Right hindlimb (tissue), 1 donor: ENCODE measurements around the gene INTU.
"Not testable (repeated sequence)": the region's sequence is repeated elsewhere in the genome, so short reads cannot be mapped to it uniquely, and the experiment has no call there.

Experiments used
- DNase-seq: peaks from one replicate; pipeline ENCODE4 v3.0.0-alpha.2; 2018

INTU gene

DNA sequence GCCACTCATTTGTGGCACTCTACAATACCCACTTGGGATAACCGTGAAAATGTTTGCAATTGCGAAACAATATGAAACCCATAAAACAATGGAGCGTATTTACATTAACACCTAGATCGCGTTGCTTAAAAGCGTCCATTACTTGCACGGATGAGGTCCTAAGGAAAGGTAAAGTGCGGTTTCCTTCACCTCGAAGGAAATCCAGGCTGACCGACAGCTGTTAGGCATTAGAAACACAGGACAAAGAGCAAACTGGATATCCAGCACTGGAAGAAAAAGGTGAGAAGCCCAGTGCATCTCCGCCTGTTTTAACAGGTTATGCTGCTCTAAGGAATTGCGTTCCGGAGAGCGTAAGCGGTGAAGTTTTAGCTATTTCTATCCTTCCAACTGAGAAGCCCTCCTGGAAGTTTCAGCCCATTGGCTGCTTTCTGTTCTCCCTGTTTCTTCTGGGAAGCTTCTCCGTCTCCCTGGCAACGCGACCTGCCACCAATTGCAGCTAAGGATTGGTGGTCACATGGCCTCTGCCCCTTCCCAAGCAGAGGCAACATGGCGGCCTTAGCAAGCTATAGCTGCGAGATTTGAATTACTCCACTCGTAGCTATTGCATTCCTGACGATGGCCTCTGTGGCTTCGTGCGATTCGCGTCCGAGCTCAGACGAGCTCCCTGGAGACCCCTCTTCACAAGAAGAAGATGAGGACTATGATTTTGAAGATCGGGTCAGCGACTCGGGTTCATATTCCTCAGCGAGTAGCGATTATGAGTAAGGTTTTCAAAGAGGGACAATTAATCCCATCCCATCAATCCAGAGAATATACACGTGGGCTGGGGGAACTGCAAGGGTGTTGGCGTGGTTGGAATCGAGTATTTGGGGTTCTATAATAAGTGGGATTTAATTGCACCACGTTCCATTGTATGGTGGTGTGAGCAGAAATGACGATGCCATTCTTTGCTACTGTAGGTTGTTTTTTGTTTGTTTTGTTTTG, at the start of gene INTU:
Gene INTU (plus strand): TSS at position 538 of the 984 bp plus-strand sequence. CDS start 78 bp downstream, at position 616.
- DNase-seq: peak; percentile 97

DNA sequence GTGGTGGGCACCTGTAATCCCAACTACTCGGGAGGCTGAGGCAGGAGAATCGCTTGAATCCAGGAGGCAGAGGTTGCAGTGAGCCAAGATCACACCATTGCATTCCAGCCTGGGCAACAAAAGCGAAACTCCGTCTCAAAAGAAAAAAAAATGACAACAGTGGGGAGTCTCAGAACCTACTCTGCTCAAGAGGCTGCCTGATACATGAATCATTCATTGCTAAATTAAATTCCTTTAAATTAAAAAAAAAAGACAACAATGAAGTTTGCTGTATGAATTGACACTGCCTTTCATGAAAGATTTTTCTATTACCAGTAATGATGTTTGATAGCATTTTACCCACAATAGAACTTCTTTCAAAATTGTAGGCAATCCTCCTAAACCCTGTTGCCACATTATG, 46.3 kb upstream of the INTU start:
- DNase-seq: not testable (repeated sequence)

DNA sequence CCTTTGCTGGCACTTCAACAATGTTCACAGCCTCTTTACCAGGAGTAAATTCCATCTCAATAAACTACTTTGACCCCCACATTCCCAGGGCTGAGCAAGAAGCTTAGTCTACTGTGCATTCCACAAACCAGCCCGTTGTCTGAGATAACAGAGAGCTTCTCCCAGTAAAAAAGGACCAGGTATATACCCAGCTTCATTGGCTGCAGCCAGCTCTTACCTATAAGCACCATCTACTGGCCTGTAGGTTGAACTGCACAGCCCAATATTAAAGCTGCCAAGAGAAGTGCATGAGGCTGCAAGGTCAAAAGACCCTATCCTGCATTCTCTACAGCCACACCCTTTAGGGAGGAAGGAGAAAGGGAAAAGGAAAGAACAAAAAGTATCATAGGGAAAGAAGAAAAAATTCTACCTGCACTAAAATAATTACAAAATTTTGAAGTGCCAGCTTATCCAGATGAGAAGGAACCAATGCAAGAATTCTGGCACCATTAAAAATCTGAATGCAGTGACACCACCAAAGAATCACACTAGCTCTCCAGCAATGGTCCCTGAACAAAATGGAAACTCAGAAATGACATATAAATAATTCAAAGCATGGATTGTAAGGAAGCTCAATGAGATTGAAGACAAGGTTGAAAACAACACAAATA, 45.7 kb upstream of the INTU start:
- no peak for DNase-seq

DNA sequence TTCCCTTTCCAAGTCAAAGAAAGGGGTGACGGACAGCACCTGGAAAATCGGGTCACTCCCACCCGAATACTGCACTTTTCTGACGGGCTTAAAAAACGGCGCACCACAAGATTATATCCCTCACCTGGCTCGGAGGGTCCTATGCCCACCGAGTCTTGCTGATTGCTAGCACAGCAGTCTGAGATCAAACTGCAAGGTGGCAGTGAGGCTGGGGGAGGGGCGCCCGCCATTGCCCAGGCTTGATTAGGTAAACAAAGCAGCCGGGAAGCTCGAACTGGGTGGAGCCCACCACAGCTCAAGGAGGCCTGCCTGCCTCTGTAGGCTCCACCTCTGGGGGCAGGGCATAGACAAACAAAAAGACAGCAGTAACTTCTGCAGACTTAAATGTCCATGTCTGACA, 43.6 kb upstream of the INTU start:
- DNase-seq: not testable (repeated sequence)

DNA sequence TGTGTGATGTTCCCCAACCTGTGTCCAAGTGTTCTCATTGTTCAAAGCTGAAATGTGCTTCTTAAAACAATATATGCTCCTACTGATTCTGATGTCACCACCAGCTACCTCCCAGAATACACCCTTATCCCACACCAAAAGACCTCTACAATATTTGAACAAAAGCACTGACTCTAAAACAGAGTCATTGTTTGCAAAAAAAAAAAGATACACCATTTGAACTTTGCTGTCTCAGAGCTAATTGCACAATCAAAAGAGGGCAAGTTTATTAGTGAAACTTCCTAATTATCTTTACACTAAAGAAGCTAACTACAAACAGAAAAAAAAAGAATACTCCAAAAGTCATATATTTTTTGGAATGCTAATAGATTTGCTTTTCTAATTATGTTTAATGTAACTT, 34.1 kb upstream of the INTU start:
- DNase-seq: no peak

DNA sequence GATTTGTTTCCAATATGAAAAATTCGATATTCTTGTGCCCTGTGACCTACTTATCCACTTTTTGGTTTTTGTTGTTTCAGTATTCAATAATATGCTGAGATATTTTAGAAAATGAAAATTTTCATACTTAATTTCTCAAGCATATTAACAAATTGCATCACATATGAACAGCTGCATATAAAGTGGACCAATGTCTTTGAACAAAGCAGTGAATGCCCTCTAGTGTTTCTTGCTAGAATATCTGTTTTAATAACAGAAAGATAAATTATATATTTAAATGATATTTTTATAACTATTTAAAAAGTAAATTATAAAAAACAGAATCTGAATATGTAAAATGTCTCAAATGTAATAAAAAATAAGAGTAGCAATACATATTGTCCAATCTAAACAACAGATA, 31.7 kb upstream of the INTU start:
- no peak for DNase-seq

DNA sequence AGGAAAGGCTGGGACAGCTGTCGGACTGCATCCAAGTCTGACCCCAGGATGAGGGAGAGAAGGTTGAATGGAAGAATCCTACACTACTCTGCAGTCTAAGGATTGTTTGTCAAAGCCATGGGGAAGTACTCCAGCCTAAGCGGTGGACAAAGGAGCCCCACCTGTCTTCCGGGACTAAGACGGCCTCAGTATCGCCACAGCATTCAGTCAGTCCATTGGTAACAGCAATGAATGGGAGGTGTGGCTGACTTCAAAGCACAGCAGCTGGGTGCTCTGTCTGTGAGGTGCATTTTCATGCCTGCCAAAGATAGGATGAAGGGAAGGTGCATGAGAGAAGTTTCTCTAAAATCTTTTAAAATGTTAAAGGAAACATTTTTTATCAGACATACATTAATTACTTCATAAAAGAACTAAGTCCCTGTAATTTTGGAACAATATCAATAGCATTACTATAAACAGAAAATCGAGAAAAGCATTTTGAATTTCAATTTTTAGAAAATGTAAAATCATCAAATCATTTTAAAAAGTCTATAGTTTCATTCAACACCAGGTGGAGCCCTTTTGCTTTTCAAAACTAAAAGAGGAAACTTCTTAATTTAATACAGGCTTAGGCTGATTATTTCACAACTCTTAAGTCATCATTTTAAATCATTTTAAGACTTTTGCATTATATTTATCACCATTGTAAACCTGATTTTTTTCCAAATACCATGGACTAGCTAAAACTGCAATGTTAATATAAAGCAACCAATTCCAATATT, 27.6 kb upstream of the INTU start:
- no peak for DNase-seq

DNA sequence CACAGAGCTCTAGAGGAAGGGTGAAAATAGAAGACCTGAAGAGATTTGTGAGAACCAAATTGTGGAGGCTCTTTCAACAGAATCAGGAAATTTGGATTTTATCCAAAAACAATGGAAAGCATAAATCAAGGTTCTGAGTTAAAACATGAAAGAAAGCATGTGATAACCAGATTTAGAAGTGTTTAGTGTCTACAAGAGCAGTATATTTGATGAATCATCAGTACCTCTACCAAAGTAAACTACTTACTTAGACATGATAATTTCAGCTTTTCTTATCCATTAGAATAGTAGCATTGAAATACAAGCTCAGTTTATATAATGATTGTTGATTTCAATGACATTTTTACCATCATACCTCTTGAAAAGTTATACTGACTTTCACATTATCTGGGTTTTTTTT, 25.9 kb upstream of the INTU start:
- DNase-seq: no peak

DNA sequence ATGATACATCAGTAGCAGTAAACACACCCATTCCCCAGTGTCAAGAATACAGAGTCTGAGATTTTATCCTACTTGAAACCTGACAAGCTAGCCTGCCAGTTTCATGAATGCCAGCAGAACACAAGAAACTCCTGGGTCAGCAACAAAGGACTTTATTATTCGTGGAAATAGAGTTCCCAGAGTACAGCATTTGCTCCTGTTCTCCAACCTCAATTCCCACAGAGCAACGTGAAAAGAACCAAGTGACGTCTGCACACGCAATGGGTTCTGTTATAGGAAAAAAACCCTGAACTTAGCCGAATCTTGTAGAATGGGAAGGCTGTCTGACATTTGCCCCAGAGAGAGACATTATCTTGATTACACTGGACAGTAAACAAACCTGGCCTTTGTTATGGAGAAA, 23.3 kb upstream of the INTU start:
- no peak for DNase-seq

DNA sequence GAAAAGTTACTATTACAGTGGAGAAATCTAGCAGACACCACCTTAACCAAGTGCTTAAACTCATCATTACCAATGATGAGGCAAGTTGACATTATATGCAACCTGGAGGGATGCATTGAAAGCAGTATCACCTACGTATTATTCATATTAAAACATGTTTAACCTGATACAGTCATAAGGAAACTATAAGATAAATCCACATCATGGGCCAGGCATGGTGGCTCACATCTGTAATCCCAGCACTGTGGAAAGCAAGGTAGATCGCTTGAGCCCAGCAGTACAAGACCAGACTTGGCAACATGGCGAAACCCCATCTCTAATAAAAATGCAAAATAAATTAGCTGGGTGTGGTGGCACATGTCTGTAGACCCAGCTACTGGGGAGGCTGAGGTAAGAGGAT, 22.3 kb upstream of the INTU start:
- DNase-seq: no peak

DNA sequence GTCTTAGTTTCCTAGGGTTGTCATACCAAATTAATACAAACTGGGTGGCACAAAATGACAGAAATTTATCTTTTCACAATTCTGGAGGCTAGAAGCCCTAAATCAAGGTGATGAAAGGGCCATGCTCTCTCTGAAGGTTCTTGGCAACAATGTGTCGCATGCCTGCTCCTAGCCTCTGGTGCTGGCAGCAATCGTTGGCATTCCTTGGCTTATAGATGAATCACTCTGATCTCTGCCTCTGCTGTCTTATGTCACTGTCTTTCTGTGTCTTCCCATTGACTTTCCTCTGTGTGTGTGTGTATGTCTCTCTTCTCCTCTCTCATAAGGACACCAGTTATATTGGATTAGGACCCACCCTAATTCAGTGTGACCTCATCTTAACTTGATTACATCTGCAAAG, 15.9 kb upstream of the INTU start:
- no peak for DNase-seq

DNA sequence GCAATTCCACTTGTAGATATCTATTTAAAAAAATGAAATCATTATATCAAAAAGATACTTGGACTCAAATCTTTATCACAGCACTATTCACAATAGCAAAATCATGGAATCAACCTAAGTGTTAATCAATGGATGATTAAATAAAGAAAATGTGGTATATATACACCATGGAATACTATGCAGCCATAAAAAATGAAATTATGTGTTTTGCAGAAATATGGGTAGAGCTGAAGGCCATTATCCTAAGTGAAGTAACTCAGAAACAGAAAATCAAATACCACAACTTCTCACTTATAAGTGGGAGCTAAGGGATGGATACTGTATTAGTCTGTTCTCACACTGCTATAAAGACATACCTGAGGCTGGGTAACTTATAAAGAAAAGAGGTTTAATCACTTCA, 14.3 kb upstream of the INTU start:
- DNase-seq: no peak

DNA sequence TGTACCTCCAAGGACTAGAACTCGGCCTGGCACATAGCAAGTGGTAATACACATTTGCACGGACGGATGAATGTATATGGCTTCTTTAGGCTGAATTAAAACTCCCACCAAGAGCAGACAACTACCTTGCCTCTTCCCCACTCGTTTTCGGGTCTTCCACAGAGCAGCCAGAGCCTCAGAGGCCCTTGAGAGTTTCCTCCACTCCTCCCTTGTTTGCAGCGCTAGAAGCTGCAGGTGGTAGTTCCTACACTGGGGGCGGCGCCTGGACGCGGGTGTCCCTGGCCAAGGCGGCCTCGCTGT, 10.2 kb upstream of the INTU start:
- no peak for DNase-seq

DNA sequence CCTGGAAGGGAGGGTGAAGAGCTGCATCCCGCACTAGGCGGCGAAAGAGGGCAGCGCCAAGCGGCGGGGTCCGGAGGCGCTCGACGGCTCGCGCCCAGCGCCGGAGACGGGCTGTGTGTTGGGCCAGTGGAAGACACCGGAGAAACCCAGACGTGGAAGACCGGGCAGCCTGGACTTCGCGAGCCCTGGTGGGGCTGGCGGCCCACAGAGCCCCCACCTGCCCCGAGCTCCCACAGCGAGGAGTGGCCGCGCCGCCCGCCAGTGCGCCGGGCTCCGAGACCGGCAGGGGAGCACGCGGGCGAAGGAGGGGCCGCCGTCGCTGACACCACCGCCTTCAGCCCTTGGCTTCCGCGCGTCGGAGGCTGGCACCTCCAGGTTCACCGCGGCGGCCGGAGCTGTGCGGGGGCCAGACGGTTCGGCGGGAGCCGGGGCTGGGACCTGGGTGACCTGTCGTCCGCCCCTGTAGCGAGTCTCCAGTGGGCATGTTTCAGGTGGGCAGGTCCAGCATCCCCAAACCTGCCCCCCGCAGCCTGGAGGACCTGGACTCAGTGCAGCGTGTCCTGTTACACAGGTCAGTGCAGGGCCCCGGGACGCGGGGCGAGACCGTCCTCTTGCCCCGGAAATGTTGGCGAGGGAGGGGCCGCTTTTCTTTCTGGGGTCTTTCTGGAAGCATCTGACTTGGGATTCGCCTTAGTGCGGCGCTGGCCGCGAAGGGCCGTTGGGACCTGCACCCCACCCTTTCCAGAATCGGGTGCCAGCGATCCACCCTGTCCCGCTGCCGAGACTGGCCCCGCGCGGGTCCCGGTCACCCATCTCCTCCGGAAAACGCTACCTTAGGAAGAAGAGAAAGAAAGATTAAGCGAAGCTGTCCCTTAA, 9.6 kb upstream of the INTU start:
- DNase-seq: peak; percentile 65

DNA sequence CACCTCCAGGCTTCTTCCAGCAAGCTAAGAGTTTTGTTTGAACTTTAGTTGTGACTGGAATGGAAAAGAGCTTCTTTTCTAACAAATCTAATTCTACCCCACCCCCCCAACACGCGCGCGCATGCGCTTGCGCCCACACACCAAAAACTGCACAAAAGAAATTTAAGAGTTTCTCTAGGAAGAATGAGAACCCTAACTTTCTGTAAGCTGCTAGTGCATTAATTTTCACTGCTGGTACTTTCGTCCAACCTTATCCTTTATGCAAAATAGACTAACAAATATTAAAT, 9.0 kb upstream of the INTU start:
- DNase-seq: peak; percentile 65

DNA sequence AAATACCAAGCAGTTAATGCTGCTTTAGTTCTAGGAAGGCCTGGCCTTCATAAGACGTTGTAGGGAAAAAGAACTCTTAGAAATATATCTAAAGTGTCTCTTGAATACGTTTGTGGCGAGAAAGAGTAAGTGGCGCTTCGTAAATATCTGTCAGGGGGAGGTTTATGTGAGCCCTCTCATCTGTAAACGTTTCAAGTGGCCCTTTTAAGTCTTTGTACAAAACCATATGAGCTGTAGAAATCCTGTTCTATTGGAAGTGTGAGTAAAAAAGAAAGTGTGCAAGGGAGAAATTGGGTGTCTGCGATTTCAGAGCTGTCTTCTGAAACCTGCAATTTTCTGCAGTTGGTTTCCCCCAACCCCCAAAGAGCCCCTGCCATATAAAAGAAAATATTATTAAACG, 8.6 kb upstream of the INTU start:
- DNase-seq: no peak

DNA sequence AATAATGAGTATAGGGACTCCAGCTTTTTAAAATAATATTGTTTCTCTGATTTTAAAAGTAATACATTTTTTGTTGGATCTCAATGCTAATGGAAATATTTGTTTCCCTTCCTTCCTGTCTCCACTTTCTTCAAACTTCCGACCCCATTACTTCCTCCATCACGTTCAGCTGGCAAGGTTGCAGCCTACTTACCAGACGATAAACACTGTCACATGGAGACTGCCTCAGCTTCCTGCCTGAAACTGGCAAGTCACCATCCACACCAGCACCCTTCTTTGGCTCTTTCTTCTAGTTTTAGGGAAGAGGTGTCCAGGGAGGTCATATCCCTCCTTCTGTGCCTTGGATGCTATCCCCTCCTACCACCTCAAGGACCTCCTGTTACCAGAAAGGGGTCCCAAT, 3.4 kb upstream of the INTU start:
- no peak for DNase-seq

DNA sequence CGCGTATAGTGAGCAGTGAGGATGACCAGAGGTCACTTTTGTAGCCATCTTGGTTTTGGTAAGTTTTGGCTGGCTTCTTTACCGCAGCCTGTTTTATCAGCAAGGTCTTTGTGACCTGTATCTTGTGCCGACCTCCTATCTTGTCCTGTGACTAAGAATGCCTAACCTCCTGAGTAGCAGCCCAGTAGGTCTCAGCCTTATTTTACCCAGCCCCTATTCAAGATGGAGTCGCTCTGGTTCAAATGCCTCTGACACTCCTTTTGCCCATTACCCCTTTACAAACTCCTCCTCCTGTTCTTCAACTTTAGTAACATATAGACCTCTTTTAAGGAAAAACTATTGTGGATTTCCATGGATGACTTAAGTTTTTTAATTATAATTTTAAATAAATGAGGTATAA, 2.6 kb upstream of the INTU start:
- no peak for DNase-seq

DNA sequence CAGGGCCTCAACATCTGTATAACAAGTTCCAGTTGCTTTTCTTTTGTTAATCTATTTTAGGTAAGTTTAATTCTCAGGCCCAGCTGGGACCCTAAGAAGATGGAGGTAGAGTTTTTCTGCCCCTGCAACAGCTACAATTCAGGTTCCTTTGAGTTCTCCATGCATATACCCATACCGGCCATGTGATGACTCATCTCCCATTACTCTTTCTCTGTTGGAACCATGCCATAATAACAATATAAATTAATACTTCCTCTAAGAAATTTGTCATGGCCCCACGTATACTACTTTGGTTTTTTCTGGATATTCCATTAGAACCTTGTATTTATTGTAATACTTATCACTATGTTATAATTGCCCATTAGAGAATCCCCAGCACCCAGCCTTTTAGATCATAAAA, 1.3 kb upstream of the INTU start:
- DNase-seq: no peak

DNA sequence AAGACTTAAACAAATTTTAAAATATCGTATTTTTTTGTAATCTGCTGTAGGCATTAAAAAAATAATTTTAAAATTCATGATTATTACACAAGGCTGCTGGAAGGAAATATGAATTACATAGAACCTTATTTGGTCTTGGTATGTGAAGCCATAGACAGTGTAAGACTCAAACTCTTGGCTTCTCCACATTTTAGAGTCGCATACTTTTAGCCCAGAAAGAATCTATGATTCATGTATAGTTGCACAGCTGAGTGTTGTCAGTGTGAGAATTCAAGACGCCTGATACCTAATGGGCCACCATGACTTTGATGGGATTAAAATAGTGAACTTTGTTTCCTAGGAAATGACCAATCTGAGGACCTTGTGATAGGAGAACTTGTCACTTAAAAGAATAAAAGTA, 1.4 kb downstream of the INTU start:
- no peak for DNase-seq

DNA sequence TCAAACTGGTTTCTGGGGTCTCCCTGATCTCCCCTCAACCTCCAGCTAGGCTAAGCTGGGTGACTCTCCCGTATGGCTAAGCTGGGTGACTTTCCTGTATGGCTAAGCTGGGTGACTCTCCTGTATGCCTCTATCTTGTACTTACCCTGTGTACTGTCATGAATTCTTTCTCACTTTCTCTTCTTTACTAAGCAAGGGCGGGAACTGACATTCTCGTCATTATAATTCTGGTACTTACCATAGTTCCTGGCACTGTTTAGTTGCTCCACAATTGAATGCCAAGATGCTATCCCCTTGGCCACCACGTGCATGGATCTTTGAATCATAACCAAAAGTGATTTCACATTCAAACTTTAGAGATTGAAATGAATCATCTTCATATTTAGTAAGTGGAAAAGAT, 8.8 kb downstream of the INTU start:
- DNase-seq: no peak

DNA sequence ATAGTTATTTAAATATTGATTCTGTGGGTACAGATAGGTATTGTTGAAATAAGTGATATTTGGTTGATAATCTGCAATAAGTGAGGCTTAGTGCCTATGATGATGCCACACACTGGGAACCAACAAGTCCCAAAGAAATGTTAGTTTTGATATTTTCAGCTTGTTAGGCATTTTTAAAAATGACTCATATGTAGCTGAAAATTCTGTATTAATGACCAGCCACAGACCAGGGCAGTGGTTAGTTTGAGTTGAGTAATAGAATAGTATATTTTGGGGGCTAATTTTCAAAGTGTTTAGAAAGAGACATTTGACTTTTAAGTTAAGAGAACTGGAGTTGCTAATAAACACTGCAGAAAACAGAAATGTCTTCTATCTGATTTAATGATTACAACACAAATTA, 9.4 kb downstream of the INTU start:
- DNase-seq: no peak

DNA sequence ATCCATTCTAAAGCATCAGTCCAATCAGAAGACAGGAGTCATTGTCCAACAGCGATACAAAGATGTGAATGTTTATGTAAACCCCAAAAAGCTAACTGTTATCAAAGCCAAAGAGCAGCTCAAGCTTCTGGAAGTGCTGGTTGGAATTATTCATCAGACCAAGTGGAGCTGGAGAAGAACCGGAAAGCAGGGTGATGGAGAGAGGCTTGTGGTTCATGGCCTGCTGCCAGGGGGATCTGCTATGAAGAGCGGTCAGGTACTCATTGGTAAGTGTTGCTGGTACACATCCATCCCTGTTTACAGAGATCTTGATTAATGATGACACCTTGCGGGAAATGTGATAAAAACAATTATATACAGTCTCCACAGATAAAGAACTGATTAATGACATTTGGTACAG, 11.0 kb downstream of the INTU start:
- DNase-seq: no peak
